Activated naive CD8-positive, alpha-beta T cell treated with anti-CD3 and anti-CD28 coated beads, Interleukin-2, amount 10 ng/mL, durations not matched to agents 7 days and 5 days (primary cell): Measurements from ENCODE around the gene LANCL3. TPM values are rescaled to one million over a fixed set of nuclear protein-coding genes. Genes with fewer than 3 reads are reported as not detected.

ENCODE experiments used
- ATAC-seq: fragments of 150-1000 bp; cut with Tn5 transposase; one replicate; pipeline ENCODE4 v1.10.0; 2021; ENCODE audit warnings: low read depth, moderate library complexity
- POLR2A ChIA-PET: fragments of 350-600 bp; sonication (Branson Sonifier 250); formaldehyde crosslinking; loops from one replicate; lab custom pipeline; 2021; ENCODE audit warnings: antibody characterized with exemption; lab: Charles Lee
- DNase-seq: peaks from one replicate; pipeline ENCODE4 v3.0.0; 2021
- H3K27ac Mint-ChIP-seq: one replicate; pipeline ENCODE4 v1.8.0; 2022; ENCODE audit warnings: mild to moderate bottlenecking, mixed read lengths
- H3K27me3 Mint-ChIP-seq: one replicate; pipeline ENCODE4 v1.8.0; 2022; ENCODE audit warnings: mild to moderate bottlenecking, moderate library complexity, mixed read lengths
- H3K36me3 Mint-ChIP-seq: one replicate; pipeline ENCODE4 v1.8.0; 2021; ENCODE audit warnings: mild to moderate bottlenecking, mixed read lengths
- H3K4me1 Mint-ChIP-seq: one replicate; pipeline ENCODE4 v1.8.0; 2021; ENCODE audit warnings: mixed read lengths
- H3K4me3 Mint-ChIP-seq: one replicate; pipeline ENCODE4 v1.8.0; 2022; ENCODE audit warnings: mild to moderate bottlenecking, moderate library complexity, mixed read lengths
- H3K9me3 Mint-ChIP-seq: one replicate; pipeline ENCODE4 v1.8.0; 2021; ENCODE audit warnings: mixed read lengths
- total RNA-seq, 2 experiments: library from RNA; stranded (reverse); gene quantifications; one replicate each; pipeline ENCODE4 v1.2.3, GENCODE V29; 2021

LANCL3 gene
- total RNA-seq, 2 experiments from 2014 or later: 0.37 to 0.39 TPM

GRCh38 chrX:37701588-37701987, 130.1 kb downstream of the LANCL3 start:
- H3K4me3 Mint-ChIP-seq: no peak overlapping the region
- POLR2A ChIA-PET: no interaction called here
- no peaks in the 10 kb centered on the region for H3K9me3 Mint-ChIP-seq
- H3K4me1 Mint-ChIP-seq: no peaks in the 10 kb centered on the region
- H3K27ac Mint-ChIP-seq: no peak overlapping the region
- no peak for DNase-seq
- ATAC-seq: no peak
- H3K36me3 Mint-ChIP-seq: no peaks in the 10 kb centered on the region
- peaks cover under 1% of the 10 kb centered on the region for H3K27me3 Mint-ChIP-seq

DNA sequence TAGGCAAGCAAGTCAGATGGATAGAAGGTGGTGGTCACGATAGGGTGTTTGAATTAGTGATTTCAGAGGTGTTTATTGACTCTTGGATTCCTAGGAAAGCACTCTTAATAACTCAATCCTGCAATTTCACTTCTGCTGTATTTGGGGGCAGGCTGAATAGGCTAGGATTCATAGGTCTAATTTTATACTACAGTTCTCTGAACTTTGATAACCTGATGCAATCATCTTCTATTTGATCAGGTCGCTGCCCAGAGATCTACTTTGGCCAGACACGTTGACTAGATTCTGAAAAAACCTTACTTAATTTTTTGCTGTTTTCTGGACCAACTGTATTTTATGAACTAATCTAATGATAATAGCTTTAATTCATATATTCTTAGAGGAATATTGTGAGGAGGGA, 140.5 kb downstream of the LANCL3 start:
- DNase-seq (no peak), ATAC-seq (no peak)
- POLR2A ChIA-PET: no interaction called here
- no peak overlapping the region for H3K27ac Mint-ChIP-seq
- H3K4me3 Mint-ChIP-seq: no peak overlapping the region
- H3K9me3 Mint-ChIP-seq: no peaks in the 10 kb centered on the region
- peaks cover 4% of the 10 kb centered on the region for H3K27me3 Mint-ChIP-seq
- H3K4me1 Mint-ChIP-seq: no peaks in the 10 kb centered on the region
- H3K36me3 Mint-ChIP-seq: no peaks in the 10 kb centered on the region

DNA sequence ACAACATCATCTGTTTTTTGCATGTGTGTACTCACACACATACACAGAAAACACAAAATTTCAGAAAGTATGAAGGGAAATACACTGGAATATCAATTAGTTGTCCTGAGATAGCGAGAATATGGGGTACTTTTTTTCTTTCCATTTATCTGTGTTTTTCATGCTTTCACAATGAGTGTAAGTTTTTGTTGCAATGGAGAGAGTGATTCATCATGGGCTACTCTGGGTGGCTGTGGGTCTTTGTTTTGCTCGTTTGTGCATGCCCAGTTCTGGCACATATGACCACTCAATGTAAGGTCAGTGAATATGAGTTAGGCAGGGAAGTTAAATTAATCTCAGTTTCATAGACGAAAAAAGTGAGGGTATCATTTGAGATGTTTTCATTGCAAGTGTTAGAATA, 141.0 kb downstream of the LANCL3 start:
- Mint-ChIP-seq H3K27ac (no peak overlapping the region), H3K27me3 (peaks cover 4% of the 10 kb centered on the region), H3K4me1 (no peaks in the 10 kb centered on the region), H3K36me3 (no peaks in the 10 kb centered on the region), H3K9me3 (no peaks in the 10 kb centered on the region), H3K4me3 (no peak overlapping the region)
- POLR2A ChIA-PET: no interaction called here
- ATAC-seq (no peak), DNase-seq (no peak)

DNA sequence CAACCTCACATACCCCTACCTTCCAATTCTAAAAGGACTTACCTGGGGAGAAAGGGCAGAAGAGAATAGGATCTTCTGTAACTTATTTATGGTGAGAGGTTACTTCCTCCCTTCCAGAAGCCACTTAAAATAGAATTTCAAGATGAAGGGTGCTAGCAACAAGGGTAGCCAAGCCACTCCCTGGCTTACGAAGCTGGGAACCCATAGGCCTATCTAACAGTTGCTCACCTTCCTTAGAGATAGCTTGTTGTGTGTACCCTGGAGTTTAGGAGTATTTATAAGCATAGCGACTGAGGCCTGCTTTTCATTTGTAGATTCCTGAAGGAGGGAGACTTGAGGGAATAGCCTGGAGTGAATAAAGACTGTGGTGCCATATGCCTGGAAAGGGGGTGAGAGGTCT, 143.0 kb downstream of the LANCL3 start:
- Mint-ChIP-seq H3K4me3 (no peak overlapping the region), H3K4me1 (peaks cover 2% of the 10 kb centered on the region), H3K27ac (no peak overlapping the region), H3K27me3 (peaks cover 4% of the 10 kb centered on the region), H3K36me3 (peaks cover 2% of the 10 kb centered on the region), H3K9me3 (peaks cover 7% of the 10 kb centered on the region)
- POLR2A ChIA-PET: no interaction called here
- DNase-seq (no peak), ATAC-seq (no peak)

GRCh38 chrX:37716602-37717001, 145.1 kb downstream of the LANCL3 start:
- H3K27ac Mint-ChIP-seq: no peak overlapping the region
- peaks cover 4% of the 10 kb centered on the region for H3K27me3 Mint-ChIP-seq
- peaks cover 2% of the 10 kb centered on the region for H3K4me1 Mint-ChIP-seq
- peaks cover 7% of the 10 kb centered on the region for H3K9me3 Mint-ChIP-seq
- POLR2A ChIA-PET: no interaction called here
- ATAC-seq (no peak), DNase-seq (no peak)
- no peak overlapping the region for H3K4me3 Mint-ChIP-seq
- peaks cover 2% of the 10 kb centered on the region for H3K36me3 Mint-ChIP-seq

- DNase-seq (no peak), ATAC-seq (no peak)
- POLR2A ChIA-PET: no interaction called here
- Mint-ChIP-seq H3K27me3 (peaks cover 4% of the 10 kb centered on the region), H3K4me3 (no peak overlapping the region), H3K36me3 (peaks cover 2% of the 10 kb centered on the region), H3K4me1 (peaks cover 2% of the 10 kb centered on the region), H3K27ac (no peak overlapping the region), H3K9me3 (peaks cover 7% of the 10 kb centered on the region)
Measured at GRCh38 chrX:37717708-37718107, 146.2 kb downstream of the LANCL3 start.

GRCh38 chrX:37722595-37722994, 151.1 kb downstream of the LANCL3 start:
- no peak for ATAC-seq

GRCh38 chrX:37726346-37726745, 154.9 kb downstream of the LANCL3 start:
- Mint-ChIP-seq H3K27me3 (peaks cover 4% of the 10 kb centered on the region), H3K36me3 (no peaks in the 10 kb centered on the region), H3K4me3 (no peak overlapping the region), H3K4me1 (no peaks in the 10 kb centered on the region), H3K27ac (no peak overlapping the region), H3K9me3 (no peaks in the 10 kb centered on the region)
- DNase-seq (no peak), ATAC-seq (no peak)
- POLR2A ChIA-PET: no interaction called here

More at GRCh38 chrX:37722595-37722994, 151.1 kb downstream of the LANCL3 start:
- H3K4me1 Mint-ChIP-seq: peaks cover 2% of the 10 kb centered on the region
- H3K27me3 Mint-ChIP-seq: peaks cover 4% of the 10 kb centered on the region
- no peak overlapping the region for H3K4me3 Mint-ChIP-seq
- H3K27ac Mint-ChIP-seq: no peak overlapping the region
- POLR2A ChIA-PET: no interaction called here
- H3K9me3 Mint-ChIP-seq: peaks cover 7% of the 10 kb centered on the region
- DNase-seq: no peak
- H3K36me3 Mint-ChIP-seq: peaks cover 2% of the 10 kb centered on the region

Other genes with a start within 250 kb of the LANCL3 start
- gene PRRG1, start 222.3 kb upstream of the LANCL3 start, total RNA-seq: not detected
- under 1 TPM in 1 of 2 experiments, not detected in 1; 0.08 TPM for gene XK, start 114.1 kb downstream of the LANCL3 start, total RNA-seq
- gene CYBB, start 208.4 kb downstream of the LANCL3 start, total RNA-seq: 1 to 10 TPM; 4.3 to 5.3 TPM